ENCODE measurements around the gene STRA6.
"Not testable (repeated sequence)": the region's sequence is repeated elsewhere in the genome, so short reads cannot be mapped to it uniquely, and the experiment has no call there.

- TF ChIP-seq, protein P1, sequence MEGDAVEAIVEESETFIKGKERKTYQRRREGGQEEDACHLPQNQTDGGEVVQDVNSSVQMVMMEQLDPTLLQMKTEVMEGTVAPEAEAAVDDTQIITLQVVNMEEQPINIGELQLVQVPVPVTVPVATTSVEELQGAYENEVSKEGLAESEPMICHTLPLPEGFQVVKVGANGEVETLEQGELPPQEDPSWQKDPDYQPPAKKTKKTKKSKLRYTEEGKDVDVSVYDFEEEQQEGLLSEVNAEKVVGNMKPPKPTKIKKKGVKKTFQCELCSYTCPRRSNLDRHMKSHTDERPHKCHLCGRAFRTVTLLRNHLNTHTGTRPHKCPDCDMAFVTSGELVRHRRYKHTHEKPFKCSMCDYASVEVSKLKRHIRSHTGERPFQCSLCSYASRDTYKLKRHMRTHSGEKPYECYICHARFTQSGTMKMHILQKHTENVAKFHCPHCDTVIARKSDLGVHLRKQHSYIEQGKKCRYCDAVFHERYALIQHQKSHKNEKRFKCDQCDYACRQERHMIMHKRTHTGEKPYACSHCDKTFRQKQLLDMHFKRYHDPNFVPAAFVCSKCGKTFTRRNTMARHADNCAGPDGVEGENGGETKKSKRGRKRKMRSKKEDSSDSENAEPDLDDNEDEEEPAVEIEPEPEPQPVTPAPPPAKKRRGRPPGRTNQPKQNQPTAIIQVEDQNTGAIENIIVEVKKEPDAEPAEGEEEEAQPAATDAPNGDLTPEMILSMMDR (IDR thresholded peaks at IDR 0.05) = not testable (repeated sequence)
- TF ChIP-seq EZH2 (IDR thresholded peaks at IDR 0.05; ENCODE audit: borderline replicate concordance, insufficient read depth, low read depth, low read length, poor library complexity, severe bottlenecking) = not testable (repeated sequence)
Observed at GRCh38 chr15:74162195-74162536, 40.4 kb downstream of the STRA6 start.
